ENCODE data around the gene PLCB2.

DNA sequence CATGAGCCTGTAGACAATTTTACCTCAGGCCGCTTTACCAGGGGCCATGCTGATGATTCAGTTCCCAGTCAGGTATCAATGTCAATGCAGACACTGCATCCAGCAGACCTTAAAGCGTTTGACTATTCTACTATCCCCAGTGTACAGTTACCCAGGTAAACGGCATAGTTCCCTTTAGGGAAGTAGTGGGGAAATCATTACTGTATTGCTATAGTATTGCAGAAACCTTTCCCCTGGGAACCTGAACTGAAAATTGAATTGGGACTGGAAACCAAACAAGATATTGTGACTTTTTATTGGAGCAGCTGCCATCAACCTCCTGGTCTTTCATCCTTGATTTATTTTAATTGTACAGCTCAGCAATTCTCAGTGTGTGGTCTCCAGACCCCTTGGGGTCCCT lies 9.2 kb upstream of the PLCB2 start:
- TF ChIP-seq, protein P1, sequence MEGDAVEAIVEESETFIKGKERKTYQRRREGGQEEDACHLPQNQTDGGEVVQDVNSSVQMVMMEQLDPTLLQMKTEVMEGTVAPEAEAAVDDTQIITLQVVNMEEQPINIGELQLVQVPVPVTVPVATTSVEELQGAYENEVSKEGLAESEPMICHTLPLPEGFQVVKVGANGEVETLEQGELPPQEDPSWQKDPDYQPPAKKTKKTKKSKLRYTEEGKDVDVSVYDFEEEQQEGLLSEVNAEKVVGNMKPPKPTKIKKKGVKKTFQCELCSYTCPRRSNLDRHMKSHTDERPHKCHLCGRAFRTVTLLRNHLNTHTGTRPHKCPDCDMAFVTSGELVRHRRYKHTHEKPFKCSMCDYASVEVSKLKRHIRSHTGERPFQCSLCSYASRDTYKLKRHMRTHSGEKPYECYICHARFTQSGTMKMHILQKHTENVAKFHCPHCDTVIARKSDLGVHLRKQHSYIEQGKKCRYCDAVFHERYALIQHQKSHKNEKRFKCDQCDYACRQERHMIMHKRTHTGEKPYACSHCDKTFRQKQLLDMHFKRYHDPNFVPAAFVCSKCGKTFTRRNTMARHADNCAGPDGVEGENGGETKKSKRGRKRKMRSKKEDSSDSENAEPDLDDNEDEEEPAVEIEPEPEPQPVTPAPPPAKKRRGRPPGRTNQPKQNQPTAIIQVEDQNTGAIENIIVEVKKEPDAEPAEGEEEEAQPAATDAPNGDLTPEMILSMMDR (IDR thresholded peaks at IDR 0.05; ENCODE audit: poor library complexity, severe bottlenecking), result no peak
- TF ChIP-seq EP300 (conservative IDR thresholded peaks at IDR 0.05; ENCODE audit: poor library complexity, severe bottlenecking) (no peak), POLR2AphosphoS5 (IDR thresholded peaks at IDR 0.05) (no peak), EZH2 (IDR thresholded peaks at IDR 0.05; ENCODE audit: borderline replicate concordance, insufficient read depth, low read length, poor library complexity, severe bottlenecking) (no peak), TAF1 (IDR thresholded peaks at IDR 0.05; ENCODE audit: low read depth) (no peak), SMC3 (conservative IDR thresholded peaks at IDR 0.05; ENCODE audit: poor library complexity) (no peak), MXI1 (conservative IDR thresholded peaks at IDR 0.05; ENCODE audit: poor library complexity, severe bottlenecking) (no peak), RAD21 (conservative IDR thresholded peaks at IDR 0.05) (no peak)
- TF ChIP-seq, protein P2, sequence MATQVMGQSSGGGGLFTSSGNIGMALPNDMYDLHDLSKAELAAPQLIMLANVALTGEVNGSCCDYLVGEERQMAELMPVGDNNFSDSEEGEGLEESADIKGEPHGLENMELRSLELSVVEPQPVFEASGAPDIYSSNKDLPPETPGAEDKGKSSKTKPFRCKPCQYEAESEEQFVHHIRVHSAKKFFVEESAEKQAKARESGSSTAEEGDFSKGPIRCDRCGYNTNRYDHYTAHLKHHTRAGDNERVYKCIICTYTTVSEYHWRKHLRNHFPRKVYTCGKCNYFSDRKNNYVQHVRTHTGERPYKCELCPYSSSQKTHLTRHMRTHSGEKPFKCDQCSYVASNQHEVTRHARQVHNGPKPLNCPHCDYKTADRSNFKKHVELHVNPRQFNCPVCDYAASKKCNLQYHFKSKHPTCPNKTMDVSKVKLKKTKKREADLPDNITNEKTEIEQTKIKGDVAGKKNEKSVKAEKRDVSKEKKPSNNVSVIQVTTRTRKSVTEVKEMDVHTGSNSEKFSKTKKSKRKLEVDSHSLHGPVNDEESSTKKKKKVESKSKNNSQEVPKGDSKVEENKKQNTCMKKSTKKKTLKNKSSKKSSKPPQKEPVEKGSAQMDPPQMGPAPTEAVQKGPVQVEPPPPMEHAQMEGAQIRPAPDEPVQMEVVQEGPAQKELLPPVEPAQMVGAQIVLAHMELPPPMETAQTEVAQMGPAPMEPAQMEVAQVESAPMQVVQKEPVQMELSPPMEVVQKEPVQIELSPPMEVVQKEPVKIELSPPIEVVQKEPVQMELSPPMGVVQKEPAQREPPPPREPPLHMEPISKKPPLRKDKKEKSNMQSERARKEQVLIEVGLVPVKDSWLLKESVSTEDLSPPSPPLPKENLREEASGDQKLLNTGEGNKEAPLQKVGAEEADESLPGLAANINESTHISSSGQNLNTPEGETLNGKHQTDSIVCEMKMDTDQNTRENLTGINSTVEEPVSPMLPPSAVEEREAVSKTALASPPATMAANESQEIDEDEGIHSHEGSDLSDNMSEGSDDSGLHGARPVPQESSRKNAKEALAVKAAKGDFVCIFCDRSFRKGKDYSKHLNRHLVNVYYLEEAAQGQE (IDR thresholded peaks at IDR 0.05; ENCODE audit: borderline replicate concordance), result no peak
